Epithelial cell of umbilical artery (primary cell): Measurements from ENCODE around the gene RBM4B. TPM values are rescaled to one million over a fixed set of nuclear protein-coding genes. Genes with fewer than 3 reads are reported as not detected.

Experiments
- total RNA-seq: library from RNA; depleted of rRNA; stranded (reverse); fragments of >200 nt; gene quantifications from 2 replicates; pipeline ENCODE4 v1.2.3, GENCODE V29; 2014

Gene RBM4B
- total RNA-seq = 15.3 and 22.9 TPM in 2 replicates

GRCh38 chr11:66677599-66678375 lies at the start of gene RBM4B:
Gene RBM4B, minus strand, starts transcription at chr11:66677887. Its CDS starts 808 bp downstream, at chr11:66677079.

GRCh38 chr11:66638177-66639065 lies 39.3 kb downstream of the RBM4B start, which contains the start of gene RBM4:
Gene RBM4, plus strand, starts transcription at chr11:66638703. Its CDS starts 1,009 bp downstream, at chr11:66639712.

GRCh38 chr11:66616379-66617154 lies 61.1 kb downstream of the RBM4B start, which contains the start of gene RBM14:
Gene RBM14, plus strand, starts transcription at chr11:66616630. Its CDS starts 91 bp downstream, at chr11:66616721.

Other genes with a start within 250 kb of the RBM4B start
- 55.9 and 81.8 TPM in 2 replicates for gene MRPL11, start 239.0 kb downstream of the RBM4B start, total RNA-seq
- gene PELI3, start 211.0 kb downstream of the RBM4B start, total RNA-seq = 2.9 and 3.2 TPM in 2 replicates
- gene DPP3, start 197.5 kb downstream of the RBM4B start, total RNA-seq = 50.8 and 58.8 TPM in 2 replicates
- gene BBS1, start 167.3 kb downstream of the RBM4B start, total RNA-seq = 17.9 and 23.4 TPM in 2 replicates
- gene ZDHHC24, start 131.8 kb downstream of the RBM4B start, total RNA-seq = 16.7 and 18.8 TPM in 2 replicates
- under 0.01 and 0.30 TPM in 2 replicates for gene ACTN3, start 131.0 kb downstream of the RBM4B start, total RNA-seq
- 13.3 and 17.2 TPM in 2 replicates for gene CTSF, start 109.3 kb downstream of the RBM4B start, total RNA-seq
- under 0.01 and 0.15 TPM in 2 replicates for gene CCDC87, start 84.8 kb downstream of the RBM4B start, total RNA-seq
- 46.4 and 49.2 TPM in 2 replicates for gene CCS, start 84.7 kb downstream of the RBM4B start, total RNA-seq
- gene RBM14, start 61.3 kb downstream of the RBM4B start, total RNA-seq = 16.6 and 41.8 TPM in 2 replicates
- 118 and 149 TPM in 2 replicates for gene RBM4, start 39.2 kb downstream of the RBM4B start, total RNA-seq
- gene SPTBN2, start 51.3 kb upstream of the RBM4B start, total RNA-seq = 26.3 and 38.3 TPM in 2 replicates
- gene RCE1, start 165.6 kb upstream of the RBM4B start, total RNA-seq = 12.2 and 14.0 TPM in 2 replicates
- gene LRFN4, start 179.2 kb upstream of the RBM4B start, total RNA-seq = 15.0 and 19.8 TPM in 2 replicates